AG04450 (cell line): ENCODE measurements around the gene WWOX. TPM values are rescaled to one million over a fixed set of nuclear protein-coding genes. Genes with fewer than 3 reads are reported as not detected.

Experiments used
- CTCF ChIA-PET: fragments of 300-600, 350-600 bp; formaldehyde crosslinking; extraction: SDS; loops from one replicate; lab custom pipeline; 2022; ENCODE audit warnings: antibody characterized with exemption, inconsistent platforms; lab: Charles Lee
- POLR2A ChIA-PET: fragments of 350-600 bp; formaldehyde crosslinking; extraction: SDS; loops from one replicate; lab custom pipeline; 2021; ENCODE audit warnings: antibody characterized with exemption, inconsistent platforms; lab: Yijun Ruan, JAX
- DNase-seq: peaks from one replicate; pipeline ENCODE4 v3.0.0-alpha.2; 2011; ENCODE audit warnings: low read depth, low spot score
- H3K27ac ChIP-seq: one replicate; pipeline ENCODE4 v1.5.1; 2012; ENCODE audit warnings: low read depth, low read length, control low read depth
- H3K27me3 ChIP-seq: one replicate; pipeline ENCODE4 v1.6.0; 2012; ENCODE audit warnings: low read length; ENCODE audit not compliant: control insufficient read depth, insufficient read depth
- H3K4me3 ChIP-seq: 2 replicates; pipeline ENCODE4 v1.5.1; 2011; ENCODE audit warnings: mild to moderate bottlenecking, low read depth, low read length, control low read depth
- H3K9me3 ChIP-seq: 2 replicates; pipeline ENCODE4 v1.5.1; 2012; ENCODE audit warnings: low read length; ENCODE audit not compliant: control insufficient read depth, insufficient read depth
- polyA plus RNA-seq: library from polyadenylated mRNA; depleted of rRNA; stranded (reverse); fragments of >200 nt; gene quantifications from 2 replicates; pipeline ENCODE4 v1.2.3, GENCODE V29; 2011
- TF ChIP-seq, protein P1 (sequence below): IDR thresholded peaks from 2 replicates; pipeline ENCODE4 v1.5.1; 2011; ENCODE audit warnings: low read depth, low read length, control low read depth, inconsistent platforms

WWOX gene
- polyA plus RNA-seq, 1 experiment = 2.1 TPM

DNA sequence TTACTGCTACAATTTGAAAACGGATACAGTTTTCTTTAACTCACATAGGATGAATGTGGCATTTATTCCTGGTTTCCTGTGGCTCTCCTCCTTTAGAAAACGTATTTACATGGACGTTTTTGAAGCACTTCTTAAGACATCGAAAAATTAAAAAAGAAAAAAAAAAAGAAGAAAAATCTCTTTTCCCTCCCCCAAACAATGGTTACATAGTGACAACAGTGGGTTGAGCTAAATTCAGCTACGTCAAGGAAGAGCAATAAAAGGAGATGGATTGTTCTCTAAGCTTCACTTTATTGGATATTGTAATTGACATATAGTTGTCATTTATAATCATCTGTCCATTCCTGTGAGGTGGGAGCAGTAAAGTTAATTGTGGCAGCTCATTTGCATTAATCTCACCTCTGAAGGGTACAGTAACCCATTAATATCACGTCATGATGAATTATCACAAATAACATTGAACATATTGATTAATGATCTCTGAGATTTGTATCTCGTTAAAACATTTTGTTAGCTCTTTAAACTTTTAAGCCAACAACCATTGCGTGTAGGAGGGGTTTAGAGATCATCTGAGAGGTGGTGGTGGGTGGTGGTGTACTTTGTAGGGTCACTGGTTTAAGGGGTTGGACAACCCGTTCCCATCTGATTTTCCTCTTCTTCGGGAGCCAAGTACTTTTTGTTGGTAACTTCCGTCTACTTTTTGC lies 184.2 kb downstream of the WWOX start:
- no peak overlapping the region for H3K27ac ChIP-seq
- ChIA-PET CTCF (no interaction called here), POLR2A (no interaction called here)
- no peaks in the 10 kb centered on the region for H3K27me3 ChIP-seq
- DNase-seq = no peak
- TF ChIP-seq, protein P1, sequence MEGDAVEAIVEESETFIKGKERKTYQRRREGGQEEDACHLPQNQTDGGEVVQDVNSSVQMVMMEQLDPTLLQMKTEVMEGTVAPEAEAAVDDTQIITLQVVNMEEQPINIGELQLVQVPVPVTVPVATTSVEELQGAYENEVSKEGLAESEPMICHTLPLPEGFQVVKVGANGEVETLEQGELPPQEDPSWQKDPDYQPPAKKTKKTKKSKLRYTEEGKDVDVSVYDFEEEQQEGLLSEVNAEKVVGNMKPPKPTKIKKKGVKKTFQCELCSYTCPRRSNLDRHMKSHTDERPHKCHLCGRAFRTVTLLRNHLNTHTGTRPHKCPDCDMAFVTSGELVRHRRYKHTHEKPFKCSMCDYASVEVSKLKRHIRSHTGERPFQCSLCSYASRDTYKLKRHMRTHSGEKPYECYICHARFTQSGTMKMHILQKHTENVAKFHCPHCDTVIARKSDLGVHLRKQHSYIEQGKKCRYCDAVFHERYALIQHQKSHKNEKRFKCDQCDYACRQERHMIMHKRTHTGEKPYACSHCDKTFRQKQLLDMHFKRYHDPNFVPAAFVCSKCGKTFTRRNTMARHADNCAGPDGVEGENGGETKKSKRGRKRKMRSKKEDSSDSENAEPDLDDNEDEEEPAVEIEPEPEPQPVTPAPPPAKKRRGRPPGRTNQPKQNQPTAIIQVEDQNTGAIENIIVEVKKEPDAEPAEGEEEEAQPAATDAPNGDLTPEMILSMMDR = no peak
- H3K4me3 ChIP-seq = no peak overlapping the region
- peaks cover 19% of the 10 kb centered on the region for H3K9me3 ChIP-seq

- Histone ChIP-seq H3K4me3 (no peak overlapping the region), H3K27me3 (no peaks in the 10 kb centered on the region), H3K9me3 (peaks cover 19% of the 10 kb centered on the region), H3K27ac (no peak overlapping the region)
- CTCF ChIA-PET = no interaction called here
- POLR2A ChIA-PET = no interaction called here
- TF ChIP-seq, protein P1 = no peak
- no peak for DNase-seq
Observed at GRCh38 chr16:78284326-78284725, 184.9 kb downstream of the WWOX start.

GRCh38 chr16:78284957-78285434 lies 185.5 kb downstream of the WWOX start:
- ChIA-PET POLR2A (no interaction called here), CTCF (no interaction called here)
- TF ChIP-seq, protein P1 = no peak
- DNase-seq = no peak
- Histone ChIP-seq H3K4me3 (no peak overlapping the region), H3K27me3 (no peaks in the 10 kb centered on the region), H3K9me3 (peaks cover 19% of the 10 kb centered on the region), H3K27ac (no peak overlapping the region)

DNA sequence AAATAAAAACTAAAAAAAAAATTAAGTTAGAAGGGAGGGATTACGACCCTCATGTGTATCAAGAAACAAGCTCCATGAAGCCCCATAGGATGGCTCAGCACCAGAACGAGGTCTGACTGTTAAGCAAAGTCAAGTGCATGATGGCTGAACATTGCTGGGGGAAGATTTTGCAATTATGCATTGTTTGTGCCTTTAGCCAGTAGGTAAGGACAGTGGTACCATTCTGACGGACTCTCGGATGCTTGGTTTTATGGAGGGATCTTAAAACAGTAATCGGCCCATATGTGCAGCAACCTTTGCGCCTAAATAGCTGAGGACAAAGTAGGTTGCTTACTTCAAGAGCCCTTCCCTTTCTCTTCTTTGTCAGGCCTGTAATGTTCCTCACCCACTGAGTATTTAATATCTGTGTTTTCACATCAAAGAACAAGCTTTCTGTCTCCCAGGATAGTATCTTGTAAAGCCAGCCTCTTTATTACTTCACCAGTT lies 186.0 kb downstream of the WWOX start:
- no peak overlapping the region for H3K4me3 ChIP-seq
- no peak for DNase-seq
- no peak overlapping the region for H3K27ac ChIP-seq
- no peaks in the 10 kb centered on the region for H3K27me3 ChIP-seq
- TF ChIP-seq, protein P1 = no peak
- ChIA-PET CTCF (no interaction called here), POLR2A (no interaction called here)
- peaks cover 19% of the 10 kb centered on the region for H3K9me3 ChIP-seq

GRCh38 chr16:78286065-78286464 lies 186.6 kb downstream of the WWOX start:
- TF ChIP-seq, protein P1 = no peak
- no peak overlapping the region for H3K27ac ChIP-seq
- ChIA-PET POLR2A (no interaction called here), CTCF (no interaction called here)
- H3K9me3 ChIP-seq = peaks cover 19% of the 10 kb centered on the region
- DNase-seq = no peak
- no peak overlapping the region for H3K4me3 ChIP-seq
- H3K27me3 ChIP-seq = no peaks in the 10 kb centered on the region
